Upper lobe of left lung (tissue), 6 donors: Measurements from ENCODE around the gene CFAP92. TPM values are rescaled to one million over a fixed set of nuclear protein-coding genes. Genes with fewer than 3 reads are reported as not detected.
"Not testable (repeated sequence)": the region's sequence is repeated elsewhere in the genome, so short reads cannot be mapped to it uniquely, and the experiment has no call there.

Source experiments
- ATAC-seq, 2 donors: fragments of 200-7000 bp; cut with Tn5 transposase; one replicate each; pipeline ENCODE4 v1.9.1; 2022; ENCODE audit warnings: mild to moderate bottlenecking in 2 of 2, moderate library complexity in 2 of 2; ENCODE audit not compliant: low FRiP score in 2 of 2
- DNase-seq, 2 donors: peaks; one replicate each; pipeline ENCODE4 v3.0.0-alpha.2; 2019 to 2020
- H3K27ac ChIP-seq, 4 donors: fragments of 200-600 bp; sonication (generic); one replicate each; pipeline ENCODE4 v1.5.1; 2016 to 2019
- H3K27me3 ChIP-seq, 4 donors: fragments of 200-600 bp; sonication (generic); one replicate each; pipeline ENCODE4 v1.5.1; 2017 to 2019
- H3K36me3 ChIP-seq, 4 donors: fragments of 200-600 bp; sonication (generic); one replicate each; pipeline ENCODE4 v1.5.1; 2016 to 2019
- H3K4me1 ChIP-seq, 4 donors: fragments of 200-600 bp; sonication (generic); one replicate each; pipeline ENCODE4 v1.5.1; 2018 to 2019
- H3K4me3 ChIP-seq, 4 donors: fragments of 200-600 bp; sonication (generic); one replicate each; pipeline ENCODE4 v1.5.1; 2017 to 2019; ENCODE audit warnings: mild to moderate bottlenecking in 2 of 4, moderate library complexity in 1 of 4
- H3K9me3 ChIP-seq, 4 donors: fragments of 200-600 bp; sonication (generic); one replicate each; pipeline ENCODE4 v1.5.1; 2018 to 2019
- EP300 ChIP-seq, 4 donors: sonication (generic); formaldehyde crosslinking; IDR thresholded peaks; one replicate each; pipeline ENCODE4 v1.5.1; 2017; ENCODE audit warnings: antibody characterized with exemption in 4 of 4, control low read depth in 2 of 4
- POLR2A ChIP-seq, 4 donors: fragments of 450-650 bp; IDR thresholded peaks; one replicate each; pipeline ENCODE4 v1.5.1; 2016 to 2017; ENCODE audit warnings: antibody characterized with exemption in 4 of 4, mild to moderate bottlenecking in 2 of 4
- POLR2AphosphoS5 ChIP-seq, 2 donors: sonication (generic); formaldehyde crosslinking; IDR thresholded peaks; one replicate each; pipeline ENCODE4 v1.5.1; 2017; ENCODE audit warnings: antibody characterized with exemption in 2 of 2
- WGBS, 2 donors: methylation state at CpG; one replicate each; pipeline ENCODE4 v1.1.5; 2017 to 2018; 5-methylcytosine and 5-hydroxymethylcytosine counted together
- total RNA-seq, 6 donors: library from RNA; depleted of rRNA in 4 of 6; stranded (reverse); fragments of >200 nt in 4 of 6; gene quantifications; one replicate each; pipeline versions ENCODE4 v1.1.0 to v1.2.1, GENCODE V29; 2016 to 2021
- TF ChIP-seq, protein P1 (sequence below), 6 experiments: fragments of 450-650 bp in 4 of 6; fragments of 200-600 bp in 2 of 6; sonication (generic) in 2 of 6; IDR thresholded peaks; one replicate each; pipeline ENCODE4 v1.5.1; 2016 to 2019; ENCODE audit warnings: antibody characterized with exemption in 6 of 6
- donor health status: DM: no; HTN: no; CAD: no; lungs with moderate emphysema.
- donor health status: DM: no; HTN: yes; CAD: no; lungs with severe emphysema.

The CFAP92 gene
- total RNA-seq, 6 donors from 2014 or later, result 0.66 to 21.3 (median 5.0) TPM

DNA sequence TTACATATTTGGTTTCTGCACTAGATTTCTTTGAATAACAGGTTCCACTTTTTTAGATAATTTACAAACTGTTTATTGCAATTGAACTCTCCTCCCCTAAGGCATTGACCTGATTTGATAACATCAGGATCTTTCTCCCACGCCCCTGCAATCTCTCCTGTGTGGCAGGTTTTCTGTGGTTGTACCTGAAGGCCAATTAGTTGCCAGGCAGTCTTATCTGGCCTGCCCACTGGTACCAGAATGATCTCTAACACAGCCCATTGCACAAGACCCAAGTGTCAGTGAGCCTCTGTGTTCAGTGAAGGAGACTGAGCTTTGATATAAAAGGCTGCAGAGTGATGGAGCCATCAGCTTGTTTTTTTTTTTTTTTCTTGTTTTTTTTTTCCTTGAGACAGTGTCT lies 111.2 kb downstream of the CFAP92 start:
- H3K27ac ChIP-seq, result no peak overlapping the region
- no peak for ATAC-seq
- no peak overlapping the region for H3K4me3 ChIP-seq
- no peak for DNase-seq
- no peaks in the 10 kb centered on the region for H3K27me3 ChIP-seq
- TF ChIP-seq EP300 (IDR thresholded peaks at IDR 0.05), result no peak
- TF ChIP-seq, protein P1, sequence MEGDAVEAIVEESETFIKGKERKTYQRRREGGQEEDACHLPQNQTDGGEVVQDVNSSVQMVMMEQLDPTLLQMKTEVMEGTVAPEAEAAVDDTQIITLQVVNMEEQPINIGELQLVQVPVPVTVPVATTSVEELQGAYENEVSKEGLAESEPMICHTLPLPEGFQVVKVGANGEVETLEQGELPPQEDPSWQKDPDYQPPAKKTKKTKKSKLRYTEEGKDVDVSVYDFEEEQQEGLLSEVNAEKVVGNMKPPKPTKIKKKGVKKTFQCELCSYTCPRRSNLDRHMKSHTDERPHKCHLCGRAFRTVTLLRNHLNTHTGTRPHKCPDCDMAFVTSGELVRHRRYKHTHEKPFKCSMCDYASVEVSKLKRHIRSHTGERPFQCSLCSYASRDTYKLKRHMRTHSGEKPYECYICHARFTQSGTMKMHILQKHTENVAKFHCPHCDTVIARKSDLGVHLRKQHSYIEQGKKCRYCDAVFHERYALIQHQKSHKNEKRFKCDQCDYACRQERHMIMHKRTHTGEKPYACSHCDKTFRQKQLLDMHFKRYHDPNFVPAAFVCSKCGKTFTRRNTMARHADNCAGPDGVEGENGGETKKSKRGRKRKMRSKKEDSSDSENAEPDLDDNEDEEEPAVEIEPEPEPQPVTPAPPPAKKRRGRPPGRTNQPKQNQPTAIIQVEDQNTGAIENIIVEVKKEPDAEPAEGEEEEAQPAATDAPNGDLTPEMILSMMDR (IDR thresholded peaks at IDR 0.05), result no peak
- no peak for TF ChIP-seq POLR2AphosphoS5 (IDR thresholded peaks at IDR 0.05)
- H3K9me3 ChIP-seq, result no peaks in the 10 kb centered on the region
- peaks cover 22 to 46% (median 27%) of the 10 kb centered on the region in 4 donors for H3K4me1 ChIP-seq
- peaks cover 2 to 40% (median 11%) of the 10 kb centered on the region in 4 donors for H3K36me3 ChIP-seq
- WGBS, 2 donors, result 94 to 95% methylated on average over 1 of the region's 1 CpG

GRCh38 chr3:128881576-128881975 lies 112.3 kb downstream of the CFAP92 start:
- Histone ChIP-seq H3K27me3 (no peaks in the 10 kb centered on the region), H3K4me3 (no peak overlapping the region), H3K9me3 (no peaks in the 10 kb centered on the region), H3K27ac (no peak overlapping the region), H3K36me3 (peaks cover 0 to 30% (median 7%) of the 10 kb centered on the region in 4 donors), H3K4me1 (peaks cover 22 to 48% (median 30%) of the 10 kb centered on the region in 4 donors)
- no peak for ATAC-seq
- no peak for DNase-seq
- WGBS, 2 donors, result 92 to 93% methylated on average over 6 of the region's 6 CpGs
- TF ChIP-seq POLR2AphosphoS5 (IDR thresholded peaks at IDR 0.05) (no peak), EP300 (IDR thresholded peaks at IDR 0.05) (no peak), POLR2A (IDR thresholded peaks at IDR 0.05) (no peak)
- TF ChIP-seq, protein P1 (IDR thresholded peaks at IDR 0.05), result no peak

GRCh38 chr3:128880455-128880854 lies 113.4 kb downstream of the CFAP92 start:
- not testable (repeated sequence) for H3K9me3 ChIP-seq, ATAC-seq, H3K27me3 ChIP-seq
- WGBS, 2 donors, result 75 to 77% methylated on average over 12 of the region's 12 CpGs
- H3K4me3 ChIP-seq, result peak overlapping the region in 3 of 4 donors; percentile 77 to 97 (median 80)
- peak in 1 of 2 donors; percentile 50 for DNase-seq
- peaks cover 0 to 21% (median 5%) of the 10 kb centered on the region in 4 donors for H3K36me3 ChIP-seq
- H3K4me1 ChIP-seq, result peaks cover 22 to 48% (median 30%) of the 10 kb centered on the region in 4 donors
- H3K27ac ChIP-seq, result peak overlapping the region in 1 of 4 donors; percentile 92

DNA sequence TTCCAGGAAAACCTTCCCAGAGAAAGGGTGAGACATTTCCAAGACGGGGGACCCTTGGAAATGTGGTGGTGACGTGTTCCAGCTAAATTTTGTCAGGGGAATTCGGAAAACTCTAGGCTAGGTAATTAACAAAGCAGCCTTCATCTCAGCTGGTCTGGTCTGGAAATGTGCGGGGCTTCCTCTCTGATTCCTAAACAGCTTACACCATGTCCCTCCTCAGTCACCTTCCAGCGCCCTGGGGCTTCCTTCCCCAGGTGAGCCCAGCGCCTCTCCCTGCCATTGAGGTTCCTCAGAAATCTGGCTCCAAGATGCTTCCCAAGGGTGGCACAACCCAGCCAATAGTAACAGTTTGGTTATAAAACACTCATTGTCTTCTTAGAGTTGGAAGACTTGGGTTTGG lies 113.9 kb downstream of the CFAP92 start:
- Histone ChIP-seq H3K36me3 (peaks cover 0 to 17% (median 2%) of the 10 kb centered on the region in 4 donors), H3K4me3 (peak overlapping the region; percentile 47 to 97 (median 78)), H3K27ac (peak overlapping the region; percentile 92 to 97 (median 94)), H3K9me3 (no peaks in the 10 kb centered on the region), H3K27me3 (no peaks in the 10 kb centered on the region), H3K4me1 (peaks cover 22 to 48% (median 30%) of the 10 kb centered on the region in 4 donors)
- no peak for TF ChIP-seq EP300 (IDR thresholded peaks at IDR 0.05)
- TF ChIP-seq POLR2A (IDR thresholded peaks at IDR 0.05), result no peak
- TF ChIP-seq, protein P1 (IDR thresholded peaks at IDR 0.05), result no peak
- no peak for TF ChIP-seq POLR2AphosphoS5 (IDR thresholded peaks at IDR 0.05)
- no peak for ATAC-seq
- WGBS, 2 donors, result 0 to 1% methylated on average over 1 to 6 of the region's 6 CpGs
- no peak for DNase-seq

DNA sequence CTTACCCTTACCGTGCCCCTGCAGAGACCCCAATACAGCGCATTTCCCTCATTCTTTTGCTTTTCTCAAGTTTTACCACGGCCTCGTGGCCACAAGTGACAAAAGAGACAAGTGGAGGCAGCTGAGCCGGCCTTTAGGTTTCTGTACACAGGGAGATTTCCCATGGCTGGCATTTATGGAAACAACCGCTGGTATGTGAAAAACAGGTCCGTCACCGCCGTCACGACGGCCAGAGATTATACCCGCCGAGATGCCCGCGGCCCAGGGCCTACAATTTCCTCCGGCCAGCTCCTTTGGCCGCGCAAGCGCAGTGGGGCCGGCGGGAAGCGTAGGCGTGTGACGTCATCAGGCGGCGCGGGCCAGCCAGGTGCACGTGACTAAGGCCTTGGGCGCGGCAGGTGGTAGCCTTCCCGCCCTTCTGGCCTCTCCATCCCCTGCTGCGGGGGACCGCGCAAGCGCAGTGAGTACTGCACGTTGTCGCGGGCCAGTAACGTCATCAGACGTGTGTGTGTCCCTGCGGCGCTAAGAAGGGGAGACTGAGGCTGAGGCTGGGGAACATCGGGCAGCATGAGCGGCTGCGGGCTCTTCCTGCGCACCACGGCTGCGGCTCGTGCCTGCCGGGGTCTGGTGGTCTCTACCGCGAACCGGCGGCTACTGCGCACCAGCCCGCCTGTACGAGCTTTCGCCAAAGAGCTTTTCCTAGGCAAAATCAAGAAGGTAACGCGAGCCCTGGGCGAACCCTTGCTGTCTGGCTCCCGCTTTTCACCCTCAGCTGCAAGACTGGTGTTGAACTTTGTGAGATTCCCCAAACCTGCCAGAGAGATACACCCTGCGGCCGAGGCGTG lies 114.5 kb downstream of the CFAP92 start, which contains the start of gene ACAD9:
Gene ACAD9 (plus strand): TSS at position 496 of the 845 bp plus-strand sequence. CDS start 72 bp downstream, at position 568.
- Histone ChIP-seq H3K9me3 (no peaks in the 10 kb centered on the region), H3K27me3 (no peaks in the 10 kb centered on the region), H3K4me3 (peak within 1 kb of the TSS; percentile 51 to 97 (median 78)), H3K4me1 (peaks cover 22 to 48% (median 30%) of the 10 kb centered on the region in 4 donors), H3K36me3 (peaks cover 0 to 11% (median 2%) of the 10 kb centered on the region in 4 donors), H3K27ac (peak within 1 kb of the TSS; percentile 92 to 97 (median 94))
- TF ChIP-seq POLR2A (IDR thresholded peaks at IDR 0.05) (peak; percentile 72 to 96 (median 84)), EP300 (IDR thresholded peaks at IDR 0.05) (peak in 2 of 4 donors; percentile 26 to 88), POLR2AphosphoS5 (IDR thresholded peaks at IDR 0.05) (peak; percentile 96 to 98)
- TF ChIP-seq, protein P1 (IDR thresholded peaks at IDR 0.05), result peak in 4 of 6 experiments; percentile 47 to 64 (median 52)
- WGBS, 2 donors, result 0 to 1% methylated on average over 20 to 46 of the region's 65 CpGs
- DNase-seq, result peak; percentile 98 to 100
- ATAC-seq, result peak; percentile 97 to 98
